Activated CD8-positive, alpha-beta memory T cell treated with anti-CD3 and anti-CD28 coated beads, Interleukin-2, amount 50 U/mL, for 24 hours (primary cell): ENCODE data around the gene TRPC4.

Experiments used
- DNase-seq: peaks from one replicate; pipeline ENCODE4 v3.0.0-alpha.2; 2020; ENCODE audit errors: extremely low read depth

TRPC4 gene

DNA sequence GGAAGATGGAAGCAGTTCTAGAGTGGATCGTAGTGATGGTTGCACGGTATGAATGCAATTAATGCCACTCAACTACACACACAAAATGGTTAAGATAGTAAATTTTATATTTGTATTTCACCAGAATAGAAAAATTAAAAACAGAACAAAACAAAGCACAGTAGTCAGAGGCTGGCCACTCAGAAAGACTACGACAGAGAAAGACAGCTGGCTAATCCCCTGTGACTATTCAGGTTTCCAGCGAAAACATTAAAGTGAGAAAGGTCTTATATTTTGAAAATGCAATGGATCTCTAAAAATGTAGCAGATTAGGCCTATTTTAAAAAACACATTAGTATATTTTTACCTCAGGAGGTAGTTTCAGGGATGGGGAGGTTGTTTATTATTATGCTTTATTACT, 139.7 kb downstream of the TRPC4 start:
- no peak for DNase-seq

DNA sequence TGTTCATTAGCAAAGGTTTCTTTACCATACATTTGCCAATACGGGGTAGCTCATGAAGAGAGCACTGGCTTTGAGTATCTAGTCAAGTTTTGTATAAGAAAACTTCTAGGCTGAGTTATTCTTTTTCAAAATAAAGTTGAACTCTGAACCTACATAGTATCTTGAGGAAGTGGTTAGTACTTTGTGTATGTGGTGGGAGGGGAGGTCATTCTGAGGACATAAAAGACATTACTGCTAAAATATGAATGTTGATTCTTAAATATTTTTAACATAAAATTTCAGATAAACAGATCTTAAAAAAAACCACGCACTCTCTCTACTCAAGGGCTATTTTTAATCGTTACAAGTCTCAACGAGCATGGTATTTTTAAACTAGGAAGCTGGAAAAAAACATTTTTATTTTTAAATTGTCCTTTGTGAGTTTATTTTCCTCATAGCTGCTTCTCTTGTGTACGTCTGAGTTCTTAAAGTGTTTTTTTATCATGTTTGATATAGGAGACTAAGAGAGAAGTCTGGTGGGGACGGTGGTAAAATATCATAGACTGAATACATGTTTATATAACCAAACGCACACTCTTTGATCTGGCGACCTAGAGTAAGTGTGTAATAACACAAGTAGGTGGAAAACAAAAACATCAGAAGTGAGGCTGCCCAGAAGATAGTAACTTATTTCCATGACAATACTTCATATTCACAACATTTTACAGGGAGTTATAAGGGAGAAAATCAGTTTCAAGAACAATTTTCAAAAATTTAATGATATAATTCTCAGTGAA, 153.0 kb downstream of the TRPC4 start:
- no peak for DNase-seq

DNA sequence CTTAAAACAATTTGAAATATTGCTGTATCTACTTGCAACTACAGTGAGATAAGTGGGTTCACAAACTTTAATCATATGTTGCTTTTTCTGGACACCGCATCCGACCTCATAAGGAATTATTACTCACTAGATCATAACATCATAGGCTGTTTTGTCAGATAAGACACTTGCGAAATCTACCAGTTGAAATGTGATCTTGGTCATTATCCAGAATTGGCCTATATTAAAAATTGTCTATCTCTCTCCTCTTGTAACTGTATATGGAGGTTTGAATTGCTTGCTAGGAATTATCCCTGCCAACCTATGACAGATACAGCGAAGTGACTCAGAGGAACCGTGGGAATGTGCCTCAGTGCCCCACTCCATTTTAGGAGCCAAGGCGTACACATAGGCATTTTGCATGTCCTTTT, 154.0 kb downstream of the TRPC4 start:
- DNase-seq, result no peak

DNA sequence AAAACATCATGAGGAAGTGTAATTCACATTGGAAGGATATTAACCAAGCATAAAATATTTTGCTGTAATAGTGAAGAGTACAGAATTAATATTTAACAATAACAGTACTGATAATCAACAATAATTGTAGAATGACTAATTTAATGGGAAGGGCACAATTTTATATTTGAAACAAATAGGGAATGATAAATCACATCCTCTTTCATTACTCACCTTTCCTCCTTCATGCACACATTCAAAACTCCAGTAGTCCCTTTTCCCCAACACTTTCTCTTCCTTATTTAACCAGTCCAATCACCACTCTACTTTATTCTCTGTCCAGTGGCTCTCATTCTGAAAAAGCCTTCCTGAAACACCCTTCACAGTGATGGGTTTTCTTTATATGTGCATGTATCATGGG, 160.3 kb downstream of the TRPC4 start:
- DNase-seq, result no peak

DNA sequence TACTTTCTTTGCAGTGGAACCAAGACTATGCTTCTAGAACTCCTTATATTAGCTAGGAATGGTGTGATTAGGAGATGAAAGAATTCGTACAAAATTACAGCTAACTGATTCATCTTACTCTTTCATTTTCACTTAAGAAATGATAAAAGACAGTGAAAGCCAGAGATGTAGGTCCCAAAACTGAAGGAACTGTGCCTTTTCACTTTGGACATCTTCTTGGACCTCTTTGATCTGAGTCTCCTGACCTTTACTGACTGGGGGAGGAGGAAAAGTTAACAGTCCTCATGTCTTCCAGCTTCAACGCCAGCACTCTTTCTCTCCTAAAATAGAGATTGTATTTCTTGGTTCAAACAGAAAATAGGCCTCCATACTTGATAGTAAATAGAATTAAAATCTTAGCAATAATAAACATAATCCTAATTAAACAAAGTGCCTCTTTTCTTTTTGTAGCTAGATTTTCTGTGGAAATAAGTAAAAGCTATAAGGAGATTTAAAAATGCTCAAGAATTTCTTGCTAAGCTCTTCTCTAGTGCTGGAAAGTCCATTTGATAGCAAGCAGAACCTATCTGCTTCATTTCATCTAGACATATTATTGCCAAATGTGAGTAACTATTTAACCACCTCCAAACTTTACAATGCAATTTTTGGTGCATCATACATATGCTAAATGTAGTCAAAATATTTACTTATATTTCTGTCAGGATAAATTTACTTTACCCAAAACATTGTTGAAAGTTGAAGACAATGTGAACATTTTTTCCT, 161.7 kb downstream of the TRPC4 start:
- no peak for DNase-seq

DNA sequence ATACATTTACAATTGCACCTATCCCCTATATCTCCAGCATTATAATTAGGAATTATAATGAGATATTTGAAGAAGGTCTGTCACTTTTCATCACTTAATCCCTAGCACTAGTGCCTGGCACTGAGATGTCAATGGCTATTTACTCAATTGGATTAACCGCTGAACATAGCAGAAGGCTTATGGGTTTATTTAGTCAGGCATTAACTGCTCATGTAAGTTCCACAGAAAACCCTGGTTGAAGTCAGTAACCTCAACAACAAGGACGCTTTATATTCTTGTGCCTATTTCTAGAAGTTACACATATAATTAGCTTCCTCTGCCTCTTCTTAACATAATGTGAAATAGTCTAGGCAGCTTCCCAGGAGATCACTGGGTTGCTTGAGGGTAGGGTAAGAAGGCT, 163.5 kb downstream of the TRPC4 start:
- no peak for DNase-seq

DNA sequence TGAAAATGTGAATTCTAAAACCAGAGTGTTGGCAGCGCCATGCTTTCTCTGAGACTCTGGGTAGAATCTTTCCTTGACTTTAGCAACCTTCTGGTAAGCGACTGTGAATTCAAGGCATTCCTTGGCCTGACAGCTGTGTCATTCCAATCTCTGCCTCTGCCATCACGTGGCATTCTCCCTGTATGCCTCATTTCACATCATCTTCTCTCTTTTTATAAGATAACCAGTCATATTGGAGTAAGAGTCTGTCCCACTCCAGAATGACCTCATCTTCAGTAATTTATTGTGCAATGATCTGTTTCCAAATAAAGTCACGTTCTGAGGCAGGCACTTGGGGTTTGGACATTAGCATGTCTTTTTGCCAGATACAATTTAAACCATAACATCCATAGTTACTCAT, 167.6 kb downstream of the TRPC4 start:
- DNase-seq, result no peak

DNA sequence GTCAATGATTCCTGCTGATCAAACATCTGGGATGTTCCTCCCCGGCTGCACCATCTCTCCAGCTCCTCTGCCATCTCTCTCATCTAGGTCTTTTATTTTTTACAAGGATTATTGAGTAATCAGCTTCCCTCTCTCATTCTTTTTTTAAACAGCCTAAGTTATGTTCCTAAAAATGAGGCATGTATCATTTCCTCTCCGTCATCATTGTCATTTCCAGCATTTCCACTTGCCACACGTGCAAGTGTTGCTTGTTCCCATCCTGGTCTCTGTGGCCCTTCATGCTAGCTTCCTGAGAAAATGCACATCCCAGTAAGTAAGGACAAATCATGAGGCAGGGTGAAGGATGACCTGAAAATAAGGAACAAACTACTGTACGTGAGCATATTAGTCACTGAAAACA, 168.3 kb downstream of the TRPC4 start:
- no peak for DNase-seq

DNA sequence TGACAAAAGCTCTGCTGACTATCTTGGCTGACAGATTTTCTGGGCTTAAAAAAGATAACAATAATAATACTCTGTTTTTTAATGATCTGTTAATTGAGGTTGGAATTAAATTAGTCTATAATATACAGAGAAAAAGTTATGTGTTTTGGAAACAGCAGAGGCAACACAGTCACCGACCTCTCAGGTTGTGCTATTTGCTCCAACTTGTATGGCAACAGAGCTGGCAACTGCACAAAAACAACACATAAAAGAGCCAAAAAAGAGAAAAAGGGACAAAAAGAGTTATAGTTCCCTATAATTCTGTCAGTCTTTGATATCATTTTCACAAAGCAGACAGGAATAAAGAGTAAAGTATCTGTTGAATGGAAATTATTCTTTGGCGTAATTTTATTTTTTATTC, 168.7 kb downstream of the TRPC4 start:
- DNase-seq, result no peak

DNA sequence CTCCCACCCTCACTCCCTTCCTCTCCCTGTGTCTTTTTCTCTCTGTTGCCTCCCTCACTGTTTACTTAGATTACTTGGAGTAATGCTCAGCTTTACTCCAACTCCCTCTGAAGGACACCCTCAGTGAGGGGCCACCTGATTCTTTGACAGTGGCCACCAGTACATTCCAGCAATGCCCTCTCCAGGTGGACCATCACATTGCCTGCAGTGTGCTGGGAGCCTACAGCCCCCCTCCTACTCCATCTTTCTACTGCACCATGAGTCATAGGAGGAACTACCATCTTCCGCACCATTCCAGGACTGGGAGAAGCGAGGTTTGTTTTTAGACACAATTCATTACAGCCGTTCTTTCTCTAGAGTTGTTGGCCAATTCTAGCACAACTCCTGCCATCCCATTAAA, 174.4 kb downstream of the TRPC4 start:
- no peak for DNase-seq

DNA sequence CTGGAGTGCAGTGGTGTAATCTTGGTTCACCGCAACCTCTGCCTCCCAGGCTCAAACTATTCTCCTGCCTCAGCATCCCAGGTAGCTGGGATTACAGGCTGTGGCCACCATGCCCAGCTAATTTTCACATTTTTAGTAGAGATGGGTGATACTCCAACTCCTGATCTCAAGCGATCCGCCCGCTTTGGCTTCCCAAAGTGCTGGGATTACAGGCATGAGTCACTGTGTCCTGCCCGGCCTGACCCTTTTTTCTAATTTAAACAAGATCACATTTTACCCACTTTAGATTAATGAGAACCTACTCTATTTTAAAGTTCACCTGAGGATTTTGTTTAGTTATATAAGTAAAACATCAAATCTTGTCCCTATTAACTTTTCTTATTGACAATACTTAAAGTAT, 179.2 kb downstream of the TRPC4 start:
- no peak for DNase-seq

DNA sequence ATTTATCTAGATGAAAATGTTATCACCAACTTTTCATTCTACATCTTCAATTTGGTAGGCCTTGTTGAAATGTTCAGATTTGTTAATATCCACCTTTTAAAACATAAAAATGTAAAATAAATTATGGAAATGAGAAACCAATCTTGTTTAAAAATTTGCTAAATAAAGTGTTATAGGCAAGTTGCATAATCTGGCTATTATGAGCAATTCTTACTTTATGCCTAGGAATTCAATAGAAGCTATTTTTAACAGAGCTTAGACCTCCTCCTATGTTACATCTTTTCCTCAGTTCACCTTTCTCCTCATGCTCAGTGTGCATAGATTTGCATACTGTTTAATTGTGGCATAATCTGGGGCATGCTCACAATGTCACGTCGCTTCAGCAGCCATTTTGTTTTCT, 183.1 kb downstream of the TRPC4 start:
- no peak for DNase-seq

DNA sequence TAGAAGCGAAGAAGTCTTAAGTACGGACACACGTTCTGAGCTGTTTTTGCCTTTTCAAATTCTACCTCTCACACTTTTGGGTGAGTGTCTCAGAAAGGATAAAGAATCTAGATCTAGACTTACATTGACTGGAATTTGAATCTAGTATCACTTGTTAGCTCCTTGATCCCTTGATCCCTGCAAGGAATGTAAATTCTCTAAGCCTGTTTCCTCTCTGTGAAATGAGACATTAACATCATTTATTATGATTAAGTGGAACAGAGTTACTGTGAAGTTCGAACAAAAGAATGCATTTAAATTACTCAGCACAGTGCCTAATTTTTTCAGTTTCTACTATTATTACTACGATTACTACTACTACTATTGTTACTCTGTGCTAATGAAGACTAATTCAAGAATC, 184.4 kb downstream of the TRPC4 start:
- no peak for DNase-seq

DNA sequence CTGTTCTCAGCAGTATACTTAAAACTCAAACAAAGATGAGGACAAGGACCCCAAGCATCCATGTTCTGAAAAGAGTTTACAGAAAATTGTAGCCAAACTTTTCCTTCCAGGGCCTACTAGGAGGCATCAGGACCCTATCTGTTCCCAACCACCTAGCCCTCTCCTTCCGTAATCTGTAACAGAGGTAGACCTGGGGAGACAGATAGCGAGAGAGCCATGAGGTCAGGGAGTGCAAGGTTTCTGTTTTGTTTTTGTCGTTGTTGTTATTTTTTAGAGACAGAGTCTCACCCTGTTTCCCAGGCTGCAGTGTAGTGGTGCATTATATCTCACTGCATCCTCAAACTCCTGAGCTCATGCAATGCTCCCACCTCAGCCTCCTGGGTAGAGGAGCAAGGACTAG, 187.1 kb downstream of the TRPC4 start:
- DNase-seq, result no peak

DNA sequence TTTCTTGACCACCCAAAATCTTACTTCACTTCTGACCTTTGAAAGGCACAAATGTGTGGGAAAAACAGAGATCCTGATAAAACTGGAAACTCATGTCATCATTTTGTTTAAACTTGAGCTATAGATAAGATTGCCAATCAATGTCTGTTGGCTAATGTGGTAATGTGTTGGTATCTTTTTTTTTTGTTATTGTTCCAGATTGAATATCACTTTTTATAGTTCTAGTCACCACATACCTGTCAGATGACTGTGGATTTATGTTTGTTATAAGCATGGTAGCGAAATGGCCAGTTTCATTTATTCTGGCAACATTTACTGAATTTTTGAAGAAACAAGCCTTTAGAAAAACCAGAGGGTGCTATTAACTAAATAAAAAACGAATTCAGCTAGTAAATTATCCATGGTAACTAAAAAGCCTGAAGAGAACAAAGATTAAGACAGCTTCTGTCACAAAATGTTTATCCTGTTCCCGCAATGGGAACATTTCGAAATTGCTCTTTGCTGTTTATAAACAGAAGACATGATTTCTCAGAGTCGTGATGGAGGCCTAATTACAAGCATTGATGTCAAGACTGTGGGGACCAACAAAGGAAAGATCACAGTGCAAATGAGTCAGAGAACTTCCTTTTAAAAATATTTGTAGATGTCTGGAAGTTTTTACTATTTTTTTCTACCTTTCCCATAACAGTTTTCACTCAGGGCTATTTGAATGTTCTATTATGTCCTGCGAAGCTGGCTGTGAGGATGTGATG, 188.1 kb downstream of the TRPC4 start:
- DNase-seq, result no peak

DNA sequence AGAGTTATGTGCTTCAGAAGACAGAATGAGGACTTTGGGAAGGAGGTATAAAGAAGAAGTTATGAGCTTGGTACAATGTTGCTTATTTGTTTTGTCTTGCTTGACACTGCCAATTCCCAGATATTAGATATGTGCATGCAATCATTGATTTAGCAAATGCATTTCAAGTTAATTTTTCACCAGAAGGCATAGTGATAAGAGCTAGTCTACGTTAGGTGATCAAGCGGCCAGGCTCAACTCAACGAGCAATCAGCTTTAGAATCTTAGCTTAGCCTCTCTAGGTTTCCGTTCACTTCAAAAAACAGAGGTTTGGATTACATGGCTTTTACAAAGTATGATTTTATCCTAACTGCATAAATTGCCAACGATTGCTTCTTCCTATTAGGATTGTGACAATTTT, 189.4 kb downstream of the TRPC4 start:
- DNase-seq, result no peak

DNA sequence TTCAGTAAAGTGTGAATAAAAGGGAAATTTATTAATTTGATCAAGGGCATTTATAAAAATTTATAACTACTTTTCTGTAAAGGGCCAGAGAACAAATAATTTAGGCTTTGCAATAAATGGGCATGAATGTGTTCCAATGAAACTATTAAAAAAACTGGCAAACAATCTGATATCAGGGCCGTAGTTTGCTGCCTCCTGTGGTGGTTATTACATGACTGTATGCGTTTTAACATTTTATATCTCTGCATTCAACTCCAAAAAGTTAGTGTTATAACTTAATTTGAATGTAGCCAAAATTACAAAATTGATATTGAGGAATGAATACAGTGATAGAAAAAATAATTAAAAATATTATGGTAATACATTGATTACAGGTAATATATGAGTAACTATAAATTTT, 190.5 kb downstream of the TRPC4 start:
- DNase-seq, result no peak

DNA sequence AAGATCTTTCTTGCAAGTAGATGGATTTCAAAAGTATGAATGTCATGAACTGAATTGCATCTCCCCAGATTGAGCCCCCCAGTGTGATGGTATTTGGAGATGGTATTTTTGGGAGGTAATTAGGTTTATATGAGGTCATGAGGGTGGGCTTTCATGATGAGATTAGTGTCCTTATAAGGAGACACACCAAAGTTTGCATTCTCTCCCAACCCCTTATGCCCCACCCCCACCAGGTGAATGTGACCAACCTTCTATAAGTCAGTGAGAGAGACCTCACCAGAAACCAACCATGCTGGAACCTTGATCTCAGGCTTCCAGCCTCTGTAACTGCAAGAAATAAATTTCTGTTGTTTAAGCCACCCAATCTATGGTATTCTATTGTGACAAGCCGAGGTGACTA, 199.7 kb downstream of the TRPC4 start:
- no peak for DNase-seq

DNA sequence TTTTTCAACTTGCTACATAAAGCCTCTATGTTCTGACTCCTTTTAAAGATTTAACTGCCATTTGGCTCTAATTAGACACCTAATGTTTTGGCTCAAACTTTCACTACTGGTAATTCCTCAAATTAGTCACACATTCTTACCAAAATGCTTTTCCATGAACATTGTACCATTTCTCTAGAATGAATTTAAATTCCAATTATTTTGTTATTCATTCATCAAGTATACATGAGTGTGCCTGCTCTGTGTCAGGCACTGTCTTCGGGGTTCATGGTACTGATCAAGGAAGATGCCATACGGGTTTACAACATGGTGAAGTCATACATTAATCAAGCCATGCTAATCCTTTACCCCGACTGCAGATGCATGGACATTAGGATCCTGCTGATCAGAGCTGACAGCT, 201.9 kb downstream of the TRPC4 start:
- DNase-seq, result no peak

DNA sequence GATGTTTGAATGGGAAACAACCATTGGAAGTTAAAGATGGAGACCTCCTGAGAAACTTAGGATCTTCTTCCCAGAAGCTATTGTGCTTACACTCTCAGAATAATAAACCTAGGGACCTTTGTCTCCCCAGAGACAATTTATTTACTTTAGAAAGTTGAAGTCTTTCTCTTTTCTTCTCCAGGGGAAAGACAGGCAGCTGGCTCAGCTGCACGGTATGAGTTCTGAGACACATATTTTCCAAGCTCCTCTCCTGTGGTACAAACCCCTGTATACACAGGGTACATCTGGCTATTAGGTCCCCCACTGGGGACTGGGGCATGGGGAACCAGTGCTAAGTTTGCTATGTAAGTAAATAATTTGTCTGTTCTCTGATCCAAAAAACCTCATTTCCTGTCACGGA, 203.5 kb downstream of the TRPC4 start:
- DNase-seq, result no peak

DNA sequence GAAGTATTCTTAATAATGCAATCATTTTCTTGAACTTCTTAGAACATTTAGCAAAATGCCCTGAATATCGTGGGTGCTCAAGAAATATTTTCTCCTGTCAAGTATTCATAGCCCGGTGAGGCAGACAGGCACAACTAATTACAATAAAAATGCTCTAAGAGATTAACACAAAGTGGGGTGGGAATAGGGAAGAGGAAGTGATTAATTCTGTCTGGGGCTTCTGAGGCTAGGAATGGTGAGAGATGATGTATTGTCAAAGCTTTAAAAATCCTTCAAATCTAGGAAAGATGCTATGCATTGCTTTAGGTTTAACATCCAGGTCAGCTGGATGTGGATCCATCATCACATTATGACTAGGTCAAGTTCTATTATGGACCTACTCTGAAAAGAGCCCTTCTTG, 204.2 kb downstream of the TRPC4 start:
- no peak for DNase-seq

DNA sequence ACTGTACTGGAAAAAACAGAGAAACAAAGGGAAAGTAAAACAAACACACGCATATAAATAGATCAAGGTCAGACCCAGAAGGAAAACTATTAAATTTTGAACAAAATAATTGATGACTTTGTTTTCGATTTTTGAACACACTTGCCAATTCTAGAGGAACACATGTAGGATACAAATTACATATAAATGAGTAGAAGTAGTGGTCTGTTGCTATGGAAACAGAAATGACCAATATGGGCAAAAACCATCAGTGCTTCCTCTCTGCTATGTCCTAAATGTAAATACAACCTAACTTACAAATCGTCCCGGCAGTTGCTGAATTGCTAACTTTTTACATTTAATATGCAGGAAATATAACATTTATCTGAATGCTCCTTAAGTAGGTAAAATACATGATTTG, 205.8 kb downstream of the TRPC4 start:
- DNase-seq, result no peak

DNA sequence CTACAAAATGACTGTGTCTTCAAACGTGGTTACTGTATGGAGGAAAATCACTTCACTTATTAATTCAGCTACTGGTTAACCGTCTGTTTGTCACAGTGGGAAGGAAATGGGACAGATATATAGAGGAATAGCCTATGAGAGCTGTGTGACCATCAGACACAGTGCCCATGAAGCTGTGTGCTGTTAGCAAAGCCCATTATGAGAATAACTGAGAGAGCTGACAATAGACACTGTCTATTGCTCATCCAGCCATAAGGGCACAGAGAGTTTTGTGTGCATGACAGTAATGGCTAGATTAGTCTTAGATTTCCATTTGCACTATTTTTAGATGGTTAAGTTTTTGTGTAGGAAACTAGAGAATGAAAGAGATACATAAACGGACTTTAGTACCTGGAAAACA, 206.9 kb downstream of the TRPC4 start:
- no peak for DNase-seq
